OCI-LY1 (cell line): ENCODE data around the gene SH3BP1.

Experiments used
- H2AFZ ChIP-seq: fragments of 200-600 bp; sonication (generic), shearing (Covaris generic); 2 replicates; pipeline ENCODE4 v1.6.0; 2014; ENCODE audit warnings: antibody characterized with exemption, mild to moderate bottlenecking, low read length
- H3F3A ChIP-seq: fragments of 200-600 bp; sonication (generic), shearing (Covaris generic); 2 replicates; pipeline ENCODE4 v1.6.0; 2014; ENCODE audit warnings: mild to moderate bottlenecking, antibody characterized with exemption, low read length, moderate library complexity; ENCODE audit not compliant: insufficient read depth
- H3K27ac ChIP-seq: fragments of 200-600 bp; sonication (generic); 2 replicates; pipeline ENCODE4 v1.5.1; 2014; ENCODE audit warnings: low read length, mixed run types, mild to moderate bottlenecking, low read depth; ENCODE audit not compliant: poor library complexity, severe bottlenecking
- H3K27me3 ChIP-seq: fragments of 200-600 bp; sonication (generic); 2 replicates; pipeline ENCODE4 v1.6.0; 2014; ENCODE audit warnings: antibody characterized with exemption, mild to moderate bottlenecking, low read length, moderate library complexity; ENCODE audit not compliant: insufficient read depth
- H3K36me3 ChIP-seq: fragments of 200-600 bp; sonication (generic); 2 replicates; pipeline ENCODE4 v1.6.1; 2014; ENCODE audit warnings: mild to moderate bottlenecking, antibody characterized with exemption, low read length, moderate library complexity, mixed read lengths; ENCODE audit not compliant: insufficient read depth
- H3K4me1 ChIP-seq: fragments of 200-600 bp; sonication (generic); 2 replicates; pipeline ENCODE4 v1.5.1; 2014; ENCODE audit warnings: mild to moderate bottlenecking, low read length, moderate library complexity; ENCODE audit not compliant: insufficient read depth, severe bottlenecking
- H3K4me2 ChIP-seq: fragments of 200-600 bp; sonication (generic), shearing (Covaris generic); 2 replicates; pipeline ENCODE4 v1.6.1; 2014; ENCODE audit warnings: low read length
- H3K4me3 ChIP-seq: fragments of 200-600 bp; sonication (generic); 2 replicates; pipeline ENCODE4 v1.5.1; 2014; ENCODE audit warnings: low read length, low read depth, mild to moderate bottlenecking, mixed read lengths; ENCODE audit not compliant: poor library complexity, severe bottlenecking
- H3K79me2 ChIP-seq: fragments of 200-600 bp; shearing (Covaris generic); 2 replicates; pipeline ENCODE4 v1.6.1; 2016; ENCODE audit warnings: mixed run types, low read length, mixed read lengths; ENCODE audit not compliant: insufficient read depth
- H3K9ac ChIP-seq: fragments of 200-600 bp; sonication (generic), shearing (Covaris generic); 2 replicates; pipeline ENCODE4 v1.6.1; 2014; ENCODE audit warnings: mild to moderate bottlenecking, low read length, mixed read lengths
- H3K9me2 ChIP-seq: fragments of 200-600 bp; sonication (generic), shearing (Covaris generic); 2 replicates; pipeline ENCODE4 v1.6.1; 2014; ENCODE audit warnings: low read depth, mild to moderate bottlenecking, low read length, mixed read lengths
- H3K9me3 ChIP-seq: fragments of 200-600 bp; shearing (Covaris generic); 2 replicates; pipeline ENCODE4 v1.6.1; 2014; ENCODE audit warnings: low read length, mixed read lengths
- H4K20me1 ChIP-seq: fragments of 200-600 bp; sonication (generic), shearing (Covaris generic); 2 replicates; pipeline ENCODE4 v1.6.0; 2016; ENCODE audit warnings: mild to moderate bottlenecking, low read length; ENCODE audit not compliant: insufficient read depth
- CTCF ChIP-seq: fragments of 200-600 bp; sonication (generic), shearing (Covaris generic); IDR thresholded peaks from 2 replicates; pipeline ENCODE4 v1.5.1; 2017; ENCODE audit warnings: mild to moderate bottlenecking, antibody characterized with exemption, low read length, moderate library complexity, mixed read lengths
- EZH2 ChIP-seq: fragments of 200-600 bp; sonication (generic), shearing (Covaris generic); IDR thresholded peaks from 2 replicates; pipeline ENCODE4 v1.8.0; 2017; ENCODE audit warnings: borderline replicate concordance, mixed run types, mild to moderate bottlenecking, antibody characterized with exemption, low read length, moderate library complexity, mixed read lengths

SH3BP1 gene

GRCh38 chr22:37647928-37648327 lies 8.5 kb downstream of the SH3BP1 start:
- no peak overlapping the region for H3K27ac ChIP-seq
- no peaks in the 10 kb centered on the region for H3K9me2 ChIP-seq
- H3K79me2 ChIP-seq = no peaks in the 10 kb centered on the region
- TF ChIP-seq CTCF (no peak), EZH2 (no peak)
- no peaks in the 10 kb centered on the region for H4K20me1 ChIP-seq
- no peaks in the 10 kb centered on the region for H3F3A ChIP-seq
- H2AFZ ChIP-seq = no peak overlapping the region
- no peak overlapping the region for H3K4me2 ChIP-seq
- H3K27me3 ChIP-seq = no peaks in the 10 kb centered on the region
- no peak overlapping the region for H3K9ac ChIP-seq
- H3K4me3 ChIP-seq = no peak overlapping the region
- peaks cover 74% of the 10 kb centered on the region for H3K36me3 ChIP-seq
- H3K9me3 ChIP-seq = no peaks in the 10 kb centered on the region
- H3K4me1 ChIP-seq = no peaks in the 10 kb centered on the region

- no peaks in the 10 kb centered on the region for H3K9me3 ChIP-seq
- no peaks in the 10 kb centered on the region for H3F3A ChIP-seq
- no peak overlapping the region for H3K4me2 ChIP-seq
- no peaks in the 10 kb centered on the region for H3K79me2 ChIP-seq
- H4K20me1 ChIP-seq = no peaks in the 10 kb centered on the region
- no peaks in the 10 kb centered on the region for H3K4me1 ChIP-seq
- H3K27me3 ChIP-seq = no peaks in the 10 kb centered on the region
- no peak overlapping the region for H3K9ac ChIP-seq
- no peak overlapping the region for H3K27ac ChIP-seq
- no peak overlapping the region for H2AFZ ChIP-seq
- peaks cover 57% of the 10 kb centered on the region for H3K36me3 ChIP-seq
- no peak overlapping the region for H3K4me3 ChIP-seq
- TF ChIP-seq CTCF = no peak
- TF ChIP-seq EZH2 = no peak
- H3K9me2 ChIP-seq = no peaks in the 10 kb centered on the region
Measured at GRCh38 chr22:37650463-37651136, 11.1 kb downstream of the SH3BP1 start.

- Histone ChIP-seq H2AFZ (no peak overlapping the region), H4K20me1 (no peaks in the 10 kb centered on the region), H3K4me1 (peaks cover 9% of the 10 kb centered on the region), H3K4me2 (no peak overlapping the region), H3K9me3 (no peaks in the 10 kb centered on the region), H3K36me3 (peaks cover 33% of the 10 kb centered on the region), H3F3A (no peaks in the 10 kb centered on the region), H3K9ac (no peak overlapping the region), H3K9me2 (no peaks in the 10 kb centered on the region), H3K27ac (no peak overlapping the region), H3K79me2 (peaks cover 7% of the 10 kb centered on the region), H3K27me3 (no peaks in the 10 kb centered on the region), H3K4me3 (no peak overlapping the region)
- TF ChIP-seq EZH2 (no peak), CTCF (no peak)
Measured at GRCh38 chr22:37654563-37655251, 15.2 kb downstream of the SH3BP1 start.
